GM21381 (cell line): ENCODE measurements around the gene CACNA1D.

Experiments
- ATAC-seq: cut with Tn5 transposase; IDR thresholded peaks from one replicate; pipeline ENCODE4 v1.9.1; 2021; ENCODE audit warnings: mild to moderate bottlenecking, moderate library complexity; ENCODE audit not compliant: unreplicated experiment

The CACNA1D gene

GRCh38 chr3:53733446-53733845 lies 239.0 kb downstream of the CACNA1D start:
- no peak for ATAC-seq

DNA sequence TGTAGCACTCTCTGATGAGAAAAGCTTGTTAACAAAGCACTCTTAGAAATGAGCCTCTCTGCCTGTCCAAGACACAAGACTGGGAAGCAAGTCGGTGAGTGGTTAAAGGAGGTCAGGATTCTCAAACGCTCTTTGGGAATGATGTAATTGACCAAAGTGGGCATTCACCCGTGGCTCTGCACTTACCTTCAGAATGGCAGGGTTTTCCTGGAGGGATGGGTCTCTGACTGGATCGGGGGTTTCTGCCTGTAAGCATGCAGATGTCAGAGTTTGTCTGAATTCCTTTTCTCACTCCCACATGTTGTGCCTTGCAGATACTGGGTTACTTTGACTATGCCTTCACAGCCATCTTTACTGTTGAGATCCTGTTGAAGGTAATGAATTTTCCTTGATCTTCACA lies 245.6 kb downstream of the CACNA1D start:
- no peak for ATAC-seq

GRCh38 chr3:53740956-53741355 lies 246.5 kb downstream of the CACNA1D start:
- ATAC-seq: no peak

GRCh38 chr3:53744351-53744750 lies 249.9 kb downstream of the CACNA1D start:
- no peak for ATAC-seq

DNA sequence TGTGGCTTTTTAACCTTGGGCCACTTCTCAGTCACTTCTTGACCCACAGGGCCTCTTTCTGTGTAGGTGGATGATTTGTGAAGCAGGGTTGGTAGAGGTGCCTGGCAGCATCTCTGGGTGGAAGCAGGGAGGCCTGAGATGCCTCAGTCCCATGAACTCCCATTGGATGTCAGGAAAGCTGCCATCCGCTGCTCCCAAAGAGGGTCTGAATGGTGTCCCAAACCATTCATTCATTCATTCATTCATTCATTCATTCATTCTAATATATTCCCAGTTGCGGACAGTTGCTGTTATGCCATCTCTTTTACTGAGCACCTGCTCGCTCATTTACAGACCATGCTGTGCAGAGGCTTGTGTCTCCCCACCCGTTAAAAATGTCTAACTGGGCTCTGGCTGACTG lies 253.1 kb downstream of the CACNA1D start:
- ATAC-seq: no peak

GRCh38 chr3:53748512-53749271 lies 254.3 kb downstream of the CACNA1D start:
- ATAC-seq: peak; percentile 82

- ATAC-seq: no peak
Measured at GRCh38 chr3:53749448-53749847, 255.0 kb downstream of the CACNA1D start.

DNA sequence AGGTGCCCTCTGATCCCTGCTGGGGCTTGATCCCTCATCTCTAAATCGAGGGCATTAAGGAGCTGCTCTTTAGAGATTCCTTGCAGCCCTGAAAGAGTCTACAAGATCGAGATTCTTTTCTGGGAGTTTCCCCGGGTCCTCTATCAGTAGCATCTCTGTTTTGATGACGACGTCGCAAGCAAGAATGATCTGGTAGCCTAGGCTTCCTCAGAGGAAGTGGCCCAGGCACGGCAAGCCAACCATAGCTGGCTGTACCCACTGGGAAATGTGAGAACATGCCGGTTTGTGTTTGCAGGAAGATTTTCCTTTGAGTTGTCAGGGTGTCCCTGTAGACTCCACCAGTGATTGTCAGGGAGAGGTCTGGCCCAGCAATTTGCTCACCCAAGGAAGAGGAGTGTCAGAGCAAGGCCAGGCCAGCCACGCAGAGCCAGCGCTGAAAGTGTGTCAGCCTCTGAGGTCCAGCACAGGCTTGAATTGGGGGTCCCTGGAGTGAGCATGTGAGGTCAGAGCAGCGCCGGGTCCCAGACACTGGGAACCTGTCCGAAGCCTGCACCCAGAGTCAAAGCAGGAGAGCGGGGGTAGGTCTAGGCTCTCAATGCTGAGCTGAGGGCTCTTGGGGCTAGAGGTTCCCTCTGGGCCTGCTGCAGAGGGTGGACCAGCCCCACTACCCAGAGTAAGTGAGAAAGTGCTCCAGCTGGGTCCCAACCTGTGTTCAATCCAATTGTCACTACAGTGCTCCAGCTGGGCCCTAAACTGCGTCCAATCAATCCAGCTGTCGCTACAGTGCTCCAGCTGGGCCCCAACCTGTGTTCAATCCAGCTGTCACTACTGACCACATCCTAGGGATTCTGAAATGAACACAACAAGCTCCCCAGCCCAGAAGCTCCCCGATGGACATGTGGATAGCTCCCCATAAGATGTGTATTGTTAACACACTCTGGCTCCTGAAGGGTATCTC lies 256.1 kb downstream of the CACNA1D start:
- ATAC-seq: no peak

- peak; percentile 36 for ATAC-seq
Measured at GRCh38 chr3:53753518-53754183, 259.2 kb downstream of the CACNA1D start.

DNA sequence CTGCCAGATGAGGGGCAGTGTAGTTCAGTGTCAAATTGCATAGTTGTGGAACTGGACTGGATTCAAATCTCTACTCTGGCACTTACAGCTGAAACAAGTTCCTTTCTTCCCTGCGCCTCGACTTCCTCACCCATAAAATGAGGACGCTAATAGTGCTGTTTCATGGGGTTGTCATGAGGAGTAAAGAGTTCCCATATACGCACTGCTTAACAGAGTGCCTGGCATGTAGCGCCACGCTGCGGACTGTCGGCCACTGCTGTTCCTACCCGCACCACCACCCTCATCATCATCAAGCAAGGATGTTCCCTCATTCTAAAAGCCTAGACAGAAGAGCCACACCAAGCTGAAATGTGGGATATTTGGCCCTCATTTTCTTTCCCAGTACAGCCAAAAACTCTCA lies 259.9 kb downstream of the CACNA1D start:
- no peak for ATAC-seq

DNA sequence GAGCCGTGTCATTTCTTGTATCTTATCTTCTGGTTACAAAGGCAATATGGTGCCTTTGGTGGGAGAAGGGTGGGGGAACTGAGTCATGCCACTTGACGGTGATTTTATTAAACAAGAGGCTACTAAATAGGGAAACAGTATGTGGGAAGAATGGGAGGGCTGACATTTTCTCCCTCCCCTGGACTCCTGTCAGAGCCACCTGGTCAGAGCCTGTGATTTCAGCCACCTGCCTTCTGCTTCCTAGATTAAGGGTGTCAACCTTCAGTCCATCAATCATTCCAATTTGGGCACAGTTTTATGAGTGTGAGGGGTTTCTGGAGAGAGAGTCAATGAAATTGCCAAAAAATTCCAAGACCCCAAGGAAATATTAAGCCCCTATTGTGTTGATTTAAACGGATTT lies 264.4 kb downstream of the CACNA1D start:
- no peak for ATAC-seq

DNA sequence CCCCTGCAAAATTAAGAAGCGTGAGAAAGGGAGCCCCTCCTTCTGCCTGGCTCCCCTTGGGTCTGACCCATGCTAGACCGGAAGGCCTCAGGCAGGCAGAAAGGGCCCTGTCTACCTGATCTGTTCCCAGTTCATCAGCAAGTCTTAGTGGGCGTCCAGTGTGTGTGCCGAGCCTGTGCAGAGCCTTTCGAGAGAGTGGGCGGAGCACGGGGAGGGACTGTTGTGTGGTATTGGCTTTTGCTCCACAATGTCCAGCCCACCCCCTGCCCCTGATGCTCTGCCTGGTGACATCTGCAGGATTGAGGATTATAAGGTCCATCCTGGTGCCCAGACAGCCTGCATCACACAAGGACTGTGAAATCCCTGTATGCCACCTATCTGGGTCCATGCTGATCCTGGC lies 268.9 kb downstream of the CACNA1D start:
- no peak for ATAC-seq

DNA sequence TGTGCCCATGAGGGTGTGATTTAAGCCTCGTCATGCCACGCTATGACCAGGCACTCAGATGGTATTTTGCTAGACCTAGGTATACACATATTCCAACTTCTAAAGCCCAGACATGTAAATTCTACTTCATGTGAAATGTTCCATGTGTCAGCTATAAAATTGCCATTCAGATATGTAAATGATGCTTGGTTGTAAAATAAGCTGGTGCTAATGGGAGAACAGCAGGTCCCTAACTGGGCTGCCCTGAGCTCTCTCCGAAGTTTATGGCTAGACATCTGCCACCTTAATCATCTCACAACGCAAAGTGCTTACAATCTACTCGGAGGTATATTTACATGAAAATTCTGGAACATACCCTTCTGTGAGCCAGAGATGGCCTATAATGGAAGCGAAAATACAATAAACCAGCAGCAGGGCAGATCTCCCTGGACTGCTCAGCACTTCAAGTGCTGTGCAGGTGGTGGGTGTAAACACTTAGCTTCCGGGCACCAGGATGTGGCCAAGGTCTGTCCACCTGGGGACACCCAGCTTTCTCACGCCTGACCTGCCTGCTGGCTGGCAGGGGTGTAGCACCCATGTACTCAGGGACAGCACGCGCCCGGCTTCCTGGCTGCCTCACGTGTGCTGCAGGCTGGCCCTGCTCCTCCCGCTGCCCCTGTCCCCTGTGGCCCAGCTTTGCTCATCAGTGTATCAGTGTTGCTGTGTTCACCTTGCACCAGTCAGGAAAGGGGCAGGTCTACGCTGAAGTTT lies 269.8 kb downstream of the CACNA1D start:
- no peak for ATAC-seq

DNA sequence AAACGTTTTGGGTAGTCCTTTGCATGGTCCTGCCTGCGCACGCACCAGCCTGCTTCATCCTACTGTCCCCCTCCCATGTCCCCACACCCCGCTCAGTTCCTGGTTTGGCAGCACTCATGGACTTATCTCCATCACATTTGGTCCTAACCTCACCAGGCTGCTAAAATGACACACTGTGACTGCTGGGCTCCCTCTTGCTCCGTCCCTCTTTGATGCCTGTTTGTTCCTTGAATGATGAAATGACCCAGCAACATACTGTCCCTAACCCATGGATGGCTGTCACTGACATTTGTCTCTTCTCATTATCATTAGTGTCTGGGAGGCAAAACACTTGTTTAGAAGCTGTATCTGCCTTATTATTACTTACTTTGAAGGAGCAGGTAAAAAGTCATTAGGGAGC lies 271.3 kb downstream of the CACNA1D start:
- ATAC-seq: no peak

- no peak for ATAC-seq
Measured at GRCh38 chr3:53766706-53767105, 272.3 kb downstream of the CACNA1D start.

GRCh38 chr3:53768478-53769459 lies 274.4 kb downstream of the CACNA1D start:
- ATAC-seq: no peak

GRCh38 chr3:53772562-53772961 lies 278.2 kb downstream of the CACNA1D start:
- no peak for ATAC-seq

- ATAC-seq: no peak
Measured at GRCh38 chr3:53773021-53773436, 278.6 kb downstream of the CACNA1D start.

DNA sequence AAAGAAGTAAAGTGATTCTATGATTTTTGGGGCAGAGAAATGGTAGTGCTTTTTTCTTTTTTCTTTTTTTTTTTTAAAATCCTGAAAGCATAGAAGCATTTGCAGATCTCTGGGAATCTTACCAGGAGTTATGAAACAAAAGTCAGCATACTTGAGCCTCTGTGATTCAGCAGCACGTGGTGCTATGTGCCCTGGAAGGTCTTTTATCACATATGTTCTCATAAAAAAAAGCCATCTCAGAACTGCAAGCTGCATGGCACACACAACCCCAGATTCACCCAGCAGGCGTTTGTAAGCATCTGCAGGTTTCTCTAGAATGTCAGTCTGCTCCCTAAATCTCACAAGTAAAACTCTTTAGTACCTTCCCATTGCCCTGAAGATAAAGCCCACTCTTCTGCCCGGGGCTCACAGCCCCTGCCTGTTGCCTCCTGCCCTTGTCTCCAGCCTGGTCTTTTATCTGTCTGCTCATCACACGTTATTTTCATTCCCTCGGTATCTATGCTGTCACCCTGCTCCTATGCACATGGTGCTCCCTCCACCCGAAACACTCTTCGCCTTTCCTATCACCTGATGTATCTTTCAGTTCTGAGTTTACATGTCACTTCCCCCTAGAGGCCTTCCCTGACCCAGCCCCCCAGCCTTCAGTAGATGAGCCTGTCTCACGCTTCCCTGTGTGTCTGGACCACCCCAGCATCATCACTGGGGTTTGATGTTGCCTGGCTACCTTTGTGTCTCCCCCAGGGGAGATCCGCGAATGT lies 279.4 kb downstream of the CACNA1D start:
- peak; percentile 72 for ATAC-seq
